SK-N-MC (cell line): Measurements from ENCODE around the gene TNFRSF1A.

Source experiments
- DNase-seq: peaks from one replicate; pipeline ENCODE4 v3.0.0-alpha.2; 2011; ENCODE audit warnings: low read depth, low spot score
- H3K27ac ChIP-seq: fragments of 200-600 bp; sonication (generic); 2 replicates; pipeline ENCODE4 v1.5.1; 2016; ENCODE audit warnings: mixed run types
- H3K36me3 ChIP-seq: fragments of 200-600 bp; sonication (generic); 2 replicates; pipeline ENCODE4 v1.6.1; 2017; ENCODE audit warnings: antibody characterized with exemption, low read length, mixed read lengths; ENCODE audit not compliant: insufficient read depth
- H3K4me3 ChIP-seq: fragments of 200-600 bp; sonication (generic); 2 replicates; pipeline ENCODE4 v1.5.1; 2016
- H3K9ac ChIP-seq: fragments of 200-600 bp; sonication (generic); 2 replicates; pipeline ENCODE4 v1.8.0; 2017; ENCODE audit warnings: mixed run types, mixed read lengths; ENCODE audit not compliant: insufficient read length
- H3K9me3 ChIP-seq: fragments of 200-600 bp; sonication (generic); 2 replicates; pipeline ENCODE4 v1.6.1; 2017; ENCODE audit warnings: low read depth, mild to moderate bottlenecking, antibody characterized with exemption, low read length, moderate library complexity, mixed read lengths
- EZH2 ChIP-seq: fragments of 200-600 bp; sonication (generic); IDR thresholded peaks from one replicate; pipeline ENCODE4 v1.6.1; 2017; ENCODE audit warnings: antibody characterized with exemption
- FOXP2 ChIP-seq: optimal IDR thresholded peaks from 2 replicates; pipeline ENCODE3; 2011; ENCODE audit warnings: mild to moderate bottlenecking, moderate library complexity; ENCODE audit not compliant: insufficient read depth; ENCODE audit errors: extremely low read length, control extremely low read depth
- POLR2AphosphoS5 ChIP-seq: IDR thresholded peaks from 2 replicates; pipeline ENCODE4 v1.6.1; 2012; ENCODE audit warnings: mild to moderate bottlenecking, low read depth, low read length, borderline replicate concordance

TNFRSF1A gene

GRCh38 chr12:6383572-6384498 is 42.0 kb upstream of the TNFRSF1A start, which contains the start of gene LTBR:
Gene LTBR, plus strand, starts transcription at chr12:6384162. Its CDS starts 197 bp downstream, at chr12:6384359.
- no peak within 1 kb of the TSS for H3K4me3 ChIP-seq
- no peak for DNase-seq
- TF ChIP-seq EZH2 (no peak), FOXP2 (no peak), POLR2AphosphoS5 (no peak)
- H3K9me3 ChIP-seq: no peaks in the 10 kb centered on the region
- no peak within 1 kb of the TSS for H3K9ac ChIP-seq
- H3K36me3 ChIP-seq: no peaks in the 10 kb centered on the region
- no peak within 1 kb of the TSS for H3K27ac ChIP-seq

GRCh38 chr12:6382982-6383381 is 41.1 kb upstream of the TNFRSF1A start:
- Histone ChIP-seq H3K36me3 (no peaks in the 10 kb centered on the region), H3K4me3 (no peak overlapping the region), H3K27ac (no peak overlapping the region), H3K9me3 (no peaks in the 10 kb centered on the region), H3K9ac (no peak overlapping the region)
- no peak for TF ChIP-seq POLR2AphosphoS5
- no peak for TF ChIP-seq FOXP2
- TF ChIP-seq EZH2: no peak
- no peak for DNase-seq

GRCh38 chr12:6382371-6382770 is 40.5 kb upstream of the TNFRSF1A start:
- Histone ChIP-seq H3K27ac (no peak overlapping the region), H3K4me3 (no peak overlapping the region), H3K9me3 (no peaks in the 10 kb centered on the region), H3K36me3 (no peaks in the 10 kb centered on the region), H3K9ac (no peak overlapping the region)
- TF ChIP-seq EZH2: no peak
- no peak for TF ChIP-seq POLR2AphosphoS5
- no peak for TF ChIP-seq FOXP2
- no peak for DNase-seq

- no peak overlapping the region for H3K4me3 ChIP-seq
- H3K9me3 ChIP-seq: no peaks in the 10 kb centered on the region
- DNase-seq: no peak
- no peaks in the 10 kb centered on the region for H3K36me3 ChIP-seq
- H3K27ac ChIP-seq: no peak overlapping the region
- H3K9ac ChIP-seq: no peak overlapping the region
- TF ChIP-seq FOXP2 (no peak), EZH2 (no peak), POLR2AphosphoS5 (no peak)
These were observed 38.6 kb upstream of the TNFRSF1A start for GRCh38 chr12:6380141-6381121.

- Histone ChIP-seq H3K36me3 (no peaks in the 10 kb centered on the region), H3K9me3 (no peaks in the 10 kb centered on the region), H3K9ac (no peak overlapping the region), H3K4me3 (no peak overlapping the region), H3K27ac (no peak overlapping the region)
- TF ChIP-seq POLR2AphosphoS5 (no peak), FOXP2 (no peak), EZH2 (no peak)
- no peak for DNase-seq
These were observed 37.0 kb upstream of the TNFRSF1A start for GRCh38 chr12:6378709-6379472.

DNA sequence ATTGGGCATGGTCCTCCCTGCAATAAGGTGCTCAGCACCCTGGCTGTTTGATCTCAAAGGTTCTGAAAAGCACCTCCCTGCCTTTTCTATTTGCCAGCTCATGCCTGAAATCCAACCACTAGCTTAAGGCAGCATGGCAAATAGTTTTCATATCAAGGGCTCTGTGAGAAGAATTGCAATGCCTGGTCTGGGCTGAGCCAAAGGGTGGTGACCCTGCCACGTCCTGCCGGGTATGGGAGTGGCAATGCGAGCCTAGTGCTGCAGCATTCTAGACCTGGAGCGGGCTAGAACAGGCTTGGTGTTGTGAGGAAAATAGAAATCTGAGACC is 35.8 kb upstream of the TNFRSF1A start:
- Histone ChIP-seq H3K4me3 (no peak overlapping the region), H3K9me3 (no peaks in the 10 kb centered on the region), H3K36me3 (no peaks in the 10 kb centered on the region), H3K9ac (no peak overlapping the region), H3K27ac (no peak overlapping the region)
- DNase-seq: no peak
- TF ChIP-seq EZH2 (no peak), POLR2AphosphoS5 (no peak), FOXP2 (no peak)

- H3K9ac ChIP-seq: no peak overlapping the region
- no peak overlapping the region for H3K27ac ChIP-seq
- DNase-seq: no peak
- no peaks in the 10 kb centered on the region for H3K9me3 ChIP-seq
- no peak overlapping the region for H3K4me3 ChIP-seq
- TF ChIP-seq POLR2AphosphoS5 (no peak), FOXP2 (no peak), EZH2 (no peak)
- H3K36me3 ChIP-seq: no peaks in the 10 kb centered on the region
These were observed 35.2 kb upstream of the TNFRSF1A start for GRCh38 chr12:6376870-6377666.
